Lower leg skin (tissue), 3 donors: ENCODE results near the gene ZNF689.
"Not testable (repeated sequence)": the region's sequence is repeated elsewhere in the genome, so short reads cannot be mapped to it uniquely, and the experiment has no call there.

ENCODE experiments used
- POLR2A ChIP-seq, 2 donors: fragments of 450-650 bp; IDR thresholded peaks; one replicate each; pipeline ENCODE4 v1.6.1; 2016 to 2017; ENCODE audit warnings: antibody characterized with exemption in 2 of 2, mild to moderate bottlenecking in 1 of 2, moderate library complexity in 1 of 2
- TF ChIP-seq, protein P1 (sequence below), 3 donors: fragments of 450-650 bp; IDR thresholded peaks; one replicate each; pipeline ENCODE4 v1.5.1; 2016; ENCODE audit warnings: antibody characterized with exemption in 3 of 3, mild to moderate bottlenecking in 3 of 3, moderate library complexity in 2 of 3

GRCh38 chr16:30589582-30589981 lies 20.6 kb downstream of the ZNF689 start:
- TF ChIP-seq, protein P1, sequence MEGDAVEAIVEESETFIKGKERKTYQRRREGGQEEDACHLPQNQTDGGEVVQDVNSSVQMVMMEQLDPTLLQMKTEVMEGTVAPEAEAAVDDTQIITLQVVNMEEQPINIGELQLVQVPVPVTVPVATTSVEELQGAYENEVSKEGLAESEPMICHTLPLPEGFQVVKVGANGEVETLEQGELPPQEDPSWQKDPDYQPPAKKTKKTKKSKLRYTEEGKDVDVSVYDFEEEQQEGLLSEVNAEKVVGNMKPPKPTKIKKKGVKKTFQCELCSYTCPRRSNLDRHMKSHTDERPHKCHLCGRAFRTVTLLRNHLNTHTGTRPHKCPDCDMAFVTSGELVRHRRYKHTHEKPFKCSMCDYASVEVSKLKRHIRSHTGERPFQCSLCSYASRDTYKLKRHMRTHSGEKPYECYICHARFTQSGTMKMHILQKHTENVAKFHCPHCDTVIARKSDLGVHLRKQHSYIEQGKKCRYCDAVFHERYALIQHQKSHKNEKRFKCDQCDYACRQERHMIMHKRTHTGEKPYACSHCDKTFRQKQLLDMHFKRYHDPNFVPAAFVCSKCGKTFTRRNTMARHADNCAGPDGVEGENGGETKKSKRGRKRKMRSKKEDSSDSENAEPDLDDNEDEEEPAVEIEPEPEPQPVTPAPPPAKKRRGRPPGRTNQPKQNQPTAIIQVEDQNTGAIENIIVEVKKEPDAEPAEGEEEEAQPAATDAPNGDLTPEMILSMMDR (IDR thresholded peaks at IDR 0.05) = not testable (repeated sequence)
- not testable (repeated sequence) for TF ChIP-seq POLR2A (IDR thresholded peaks at IDR 0.05)
